ENCODE results near the gene USP17L18.
"Not testable (repeated sequence)": the region's sequence is repeated elsewhere in the genome, so short reads cannot be mapped to it uniquely, and the experiment has no call there.

USP17L18 gene, protein sequence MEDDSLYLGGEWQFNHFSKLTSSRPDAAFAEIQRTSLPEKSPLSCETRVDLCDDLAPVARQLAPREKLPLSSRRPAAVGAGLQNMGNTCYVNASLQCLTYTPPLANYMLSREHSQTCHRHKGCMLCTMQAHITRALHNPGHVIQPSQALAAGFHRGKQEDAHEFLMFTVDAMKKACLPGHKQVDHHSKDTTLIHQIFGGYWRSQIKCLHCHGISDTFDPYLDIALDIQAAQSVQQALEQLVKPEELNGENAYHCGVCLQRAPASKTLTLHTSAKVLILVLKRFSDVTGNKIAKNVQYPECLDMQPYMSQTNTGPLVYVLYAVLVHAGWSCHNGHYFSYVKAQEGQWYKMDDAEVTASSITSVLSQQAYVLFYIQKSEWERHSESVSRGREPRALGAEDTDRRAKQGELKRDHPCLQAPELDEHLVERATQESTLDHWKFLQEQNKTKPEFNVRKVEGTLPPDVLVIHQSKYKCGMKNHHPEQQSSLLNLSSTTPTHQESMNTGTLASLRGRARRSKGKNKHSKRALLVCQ

DNA sequence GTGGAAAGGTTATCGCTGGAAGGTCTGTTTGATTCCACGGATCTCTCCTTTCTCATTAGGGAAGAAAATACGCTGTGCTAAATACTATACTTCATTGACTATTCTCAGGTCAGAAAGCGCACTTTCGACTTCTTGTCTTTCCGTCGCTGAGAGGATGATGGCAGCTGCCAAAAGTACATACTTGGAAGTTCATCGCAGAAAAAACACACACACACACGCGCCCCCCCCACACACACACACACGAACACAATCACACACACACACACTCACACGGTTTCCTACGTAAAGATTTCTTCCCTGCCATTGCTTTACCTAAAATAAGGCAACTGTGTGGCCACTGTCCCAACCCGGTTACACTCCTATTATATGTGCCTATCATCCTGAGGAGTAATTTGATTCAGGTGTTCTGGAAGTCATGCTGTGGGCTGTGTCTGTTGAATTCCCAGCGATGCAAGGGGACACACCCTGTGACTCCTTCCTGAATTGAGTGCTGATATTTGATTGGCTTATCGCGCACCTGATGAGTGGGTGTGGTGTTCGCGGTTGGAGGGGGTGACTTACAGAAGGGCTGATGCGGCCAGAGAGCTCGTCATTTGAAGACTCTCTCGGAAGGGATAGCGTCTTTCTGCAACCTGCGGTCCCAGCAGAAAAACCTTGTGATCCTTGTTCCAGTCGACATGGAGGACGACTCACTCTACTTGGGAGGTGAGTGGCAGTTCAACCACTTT lies at the start of gene USP17L18:
Gene USP17L18 (plus strand): TSS at position 678 of the 728 bp plus-strand sequence. CDS start 0 bp downstream, at position 678.
- POLR2A ChIA-PET (ENCODE audit: low non-redundant PET); CTCF ChIA-PET; DNase-seq (ENCODE audit: low spot score): not testable (repeated sequence)

DNA sequence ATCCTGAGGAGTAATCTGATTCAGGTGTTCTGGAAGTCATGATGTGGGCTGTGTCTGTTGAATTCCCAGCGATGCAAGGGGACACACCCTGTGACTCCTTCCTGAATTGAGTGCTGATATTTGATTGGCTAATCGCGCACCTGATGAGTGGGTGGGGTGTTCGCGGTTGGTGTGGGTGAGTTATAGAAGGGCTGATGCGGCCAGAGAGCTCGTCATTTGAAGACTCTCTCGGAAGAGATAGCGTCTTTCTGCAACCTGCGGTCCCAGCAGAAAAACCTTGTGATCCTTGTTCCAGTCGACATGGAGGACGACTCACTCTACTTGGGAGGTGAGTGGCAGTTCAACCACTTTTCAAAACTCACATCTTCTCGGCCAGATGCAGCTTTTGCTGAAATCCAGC lies 38.1 kb upstream of the USP17L18 start, which contains the start of gene USP17L10:
Gene USP17L10 (plus strand): TSS at position 301 of the 400 bp plus-strand sequence. CDS start 0 bp downstream, at position 301.
- POLR2A ChIA-PET (ENCODE audit: low non-redundant PET); H3K27ac ChIP-seq; CTCF ChIA-PET; DNase-seq (ENCODE audit: low spot score): not testable (repeated sequence)

More for the DNA sequence above, at the start of gene USP17L18:
- not testable (repeated sequence) for H3K27ac ChIP-seq

DNA sequence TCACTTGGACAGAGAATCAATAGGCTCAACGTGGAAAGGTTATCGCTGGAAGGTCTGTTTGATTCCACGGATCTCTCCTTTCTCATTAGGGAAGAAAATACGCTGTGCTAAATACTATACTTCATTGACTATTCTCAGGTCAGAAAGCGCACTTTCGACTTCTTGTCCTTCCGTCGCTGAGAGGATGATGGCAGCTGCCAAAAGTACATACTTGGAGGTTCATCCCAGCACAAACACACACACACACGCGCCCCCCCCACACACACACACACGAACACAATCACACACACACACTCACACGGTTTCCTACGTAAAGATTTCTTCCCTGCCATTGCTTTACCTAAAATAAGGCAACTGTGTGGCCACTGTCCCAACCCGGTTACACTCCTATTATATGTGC lies 33.7 kb upstream of the USP17L18 start:
- POLR2A ChIA-PET (ENCODE audit: low non-redundant PET); H3K27ac ChIP-seq; CTCF ChIA-PET; DNase-seq (ENCODE audit: low spot score): not testable (repeated sequence)

DNA sequence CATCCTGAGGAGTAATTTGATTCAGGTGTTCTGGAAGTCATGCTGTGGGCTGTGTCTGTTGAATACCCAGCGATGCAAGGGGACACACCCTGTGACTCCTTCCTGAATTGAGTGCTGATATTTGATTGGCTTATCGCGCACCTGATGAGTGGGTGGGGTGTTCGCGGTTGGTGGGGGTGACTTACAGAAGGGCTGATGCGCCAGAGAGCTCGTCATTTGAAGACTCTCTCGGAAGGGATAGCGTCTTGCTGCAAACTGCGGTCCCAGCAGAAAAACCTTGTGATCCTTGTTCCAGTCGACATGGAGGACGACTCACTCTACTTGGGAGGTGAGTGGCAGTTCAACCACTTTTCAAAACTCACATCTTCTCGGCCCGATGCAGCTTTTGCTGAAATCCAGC lies 33.3 kb upstream of the USP17L18 start, which contains the start of gene USP17L11:
Gene USP17L11 (plus strand): TSS at position 301 of the 400 bp plus-strand sequence. CDS start 0 bp downstream, at position 301.
- DNase-seq (ENCODE audit: low spot score); H3K27ac ChIP-seq; CTCF ChIA-PET; POLR2A ChIA-PET (ENCODE audit: low non-redundant PET): not testable (repeated sequence)

DNA sequence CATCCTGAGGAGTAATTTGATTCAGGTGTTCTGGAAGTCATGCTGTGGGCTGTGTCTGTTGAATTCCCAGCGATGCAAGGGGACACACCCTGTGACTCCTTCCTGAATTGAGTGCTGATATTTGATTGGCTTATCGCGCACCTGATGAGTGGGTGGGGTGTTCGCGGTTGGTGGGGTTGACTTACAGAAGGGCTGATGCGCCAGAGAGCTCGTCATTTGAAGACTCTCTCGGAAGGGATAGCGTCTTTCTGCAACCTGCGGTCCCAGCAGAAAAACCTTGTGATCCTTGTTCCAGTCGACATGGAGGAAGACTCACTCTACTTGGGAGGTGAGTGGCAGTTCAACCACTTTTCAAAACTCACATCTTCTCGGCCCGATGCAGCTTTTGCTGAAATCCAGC lies 28.6 kb upstream of the USP17L18 start, which contains the start of gene USP17L12:
Gene USP17L12 (plus strand): TSS at position 301 of the 400 bp plus-strand sequence. CDS start 0 bp downstream, at position 301.
- POLR2A ChIA-PET (ENCODE audit: low non-redundant PET); DNase-seq (ENCODE audit: low spot score); CTCF ChIA-PET; H3K27ac ChIP-seq: not testable (repeated sequence)

DNA sequence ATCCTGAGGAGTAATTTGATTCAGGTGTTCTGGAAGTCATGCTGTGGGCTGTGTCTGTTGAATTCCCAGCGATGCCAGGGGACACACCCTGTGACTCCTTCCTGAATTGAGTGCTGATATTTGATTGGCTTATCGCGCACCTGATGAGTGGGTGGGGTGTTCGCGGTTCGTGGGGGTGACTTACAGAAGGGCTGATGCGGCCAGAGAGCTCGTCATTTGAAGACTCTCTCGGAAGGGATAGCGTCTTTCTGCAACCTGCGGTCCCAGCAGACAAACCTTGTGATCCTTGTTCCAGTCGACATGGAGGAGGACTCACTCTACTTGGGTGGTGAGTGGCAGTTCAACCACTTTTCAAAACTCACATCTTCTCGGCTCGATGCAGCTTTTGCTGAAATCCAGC lies 23.8 kb upstream of the USP17L18 start, which contains the start of gene USP17L13:
Gene USP17L13 (plus strand): TSS at position 301 of the 400 bp plus-strand sequence. CDS start 0 bp downstream, at position 301.
- DNase-seq (ENCODE audit: low spot score); H3K27ac ChIP-seq; CTCF ChIA-PET; POLR2A ChIA-PET (ENCODE audit: low non-redundant PET): not testable (repeated sequence)

DNA sequence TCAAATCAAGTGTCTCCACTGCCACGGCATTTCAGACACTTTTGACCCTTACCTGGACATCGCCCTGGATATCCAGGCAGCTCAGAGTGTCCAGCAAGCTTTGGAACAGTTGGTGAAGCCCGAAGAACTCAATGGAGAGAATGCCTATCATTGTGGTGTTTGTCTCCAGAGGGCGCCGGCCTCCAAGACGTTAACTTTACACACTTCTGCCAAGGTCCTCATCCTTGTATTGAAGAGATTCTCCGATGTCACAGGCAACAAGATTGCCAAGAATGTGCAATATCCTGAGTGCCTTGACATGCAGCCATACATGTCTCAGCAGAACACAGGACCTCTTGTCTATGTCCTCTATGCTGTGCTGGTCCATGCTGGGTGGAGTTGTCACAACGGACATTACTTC lies 18.2 kb upstream of the USP17L18 start:
- POLR2A ChIA-PET (ENCODE audit: low non-redundant PET); CTCF ChIA-PET; H3K27ac ChIP-seq; DNase-seq (ENCODE audit: low spot score): not testable (repeated sequence)

DNA sequence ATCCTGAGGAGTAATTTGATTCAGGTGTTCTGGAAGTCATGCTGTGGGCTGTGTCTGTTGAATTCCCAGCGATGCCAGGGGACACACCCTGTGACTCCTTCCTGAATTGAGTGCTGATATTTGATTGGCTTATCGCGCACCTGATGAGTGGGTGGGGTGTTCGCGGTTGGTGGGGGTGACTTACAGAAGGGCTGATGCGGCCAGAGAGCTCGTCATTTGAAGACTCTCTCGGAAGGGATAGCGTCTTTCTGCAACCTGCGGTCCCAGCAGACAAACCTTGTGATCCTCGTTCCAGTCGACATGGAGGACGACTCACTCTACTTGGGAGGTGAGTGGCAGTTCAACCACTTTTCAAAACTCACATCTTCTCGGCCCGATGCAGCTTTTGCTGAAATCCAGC lies 14.3 kb upstream of the USP17L18 start, which contains the start of gene USP17L15:
Gene USP17L15 (plus strand): TSS at position 301 of the 400 bp plus-strand sequence. CDS start 0 bp downstream, at position 301.
- CTCF ChIA-PET; DNase-seq (ENCODE audit: low spot score); POLR2A ChIA-PET (ENCODE audit: low non-redundant PET); H3K27ac ChIP-seq: not testable (repeated sequence)

DNA sequence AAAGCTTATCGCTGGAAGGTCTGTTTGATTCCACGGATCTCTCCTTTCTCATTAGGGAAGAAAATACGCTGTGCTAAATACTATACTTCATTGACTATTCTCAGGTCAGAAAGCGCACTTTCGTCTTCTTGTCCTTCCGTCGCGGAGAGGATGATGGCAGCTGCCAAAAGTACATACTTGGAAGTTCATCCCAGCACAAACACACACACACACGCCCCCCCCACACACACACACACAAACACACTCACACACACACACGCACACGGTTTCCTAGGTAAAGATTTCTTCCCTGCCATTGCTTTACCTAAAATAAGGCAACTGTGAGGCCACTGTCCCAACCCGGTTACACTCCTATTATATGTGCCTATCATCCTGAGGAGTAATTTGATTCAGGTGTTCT lies 10.0 kb upstream of the USP17L18 start:
- CTCF ChIA-PET; DNase-seq (ENCODE audit: low spot score); H3K27ac ChIP-seq; POLR2A ChIA-PET (ENCODE audit: low non-redundant PET): not testable (repeated sequence)

DNA sequence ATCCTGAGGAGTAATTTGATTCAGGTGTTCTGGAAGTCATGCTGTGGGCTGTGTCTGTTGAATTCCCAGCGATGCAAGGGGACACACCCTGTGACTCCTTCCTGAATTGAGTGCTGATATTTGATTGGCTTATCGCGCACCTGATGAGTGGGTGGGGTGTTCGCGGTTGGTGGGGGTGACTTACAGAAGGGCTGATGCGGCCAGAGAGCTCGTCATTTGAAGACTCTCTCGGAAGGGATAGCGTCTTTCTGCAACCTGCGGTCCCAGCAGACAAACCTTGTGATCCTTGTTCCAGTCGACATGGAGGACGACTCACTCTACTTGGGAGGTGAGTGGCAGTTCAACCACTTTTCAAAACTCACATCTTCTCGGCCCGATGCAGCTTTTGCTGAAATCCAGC lies 4.9 kb upstream of the USP17L18 start, which contains the start of gene USP17L17:
Gene USP17L17 (plus strand): TSS at position 301 of the 400 bp plus-strand sequence. CDS start 0 bp downstream, at position 301.
- POLR2A ChIA-PET (ENCODE audit: low non-redundant PET); H3K27ac ChIP-seq; CTCF ChIA-PET; DNase-seq (ENCODE audit: low spot score): not testable (repeated sequence)

DNA sequence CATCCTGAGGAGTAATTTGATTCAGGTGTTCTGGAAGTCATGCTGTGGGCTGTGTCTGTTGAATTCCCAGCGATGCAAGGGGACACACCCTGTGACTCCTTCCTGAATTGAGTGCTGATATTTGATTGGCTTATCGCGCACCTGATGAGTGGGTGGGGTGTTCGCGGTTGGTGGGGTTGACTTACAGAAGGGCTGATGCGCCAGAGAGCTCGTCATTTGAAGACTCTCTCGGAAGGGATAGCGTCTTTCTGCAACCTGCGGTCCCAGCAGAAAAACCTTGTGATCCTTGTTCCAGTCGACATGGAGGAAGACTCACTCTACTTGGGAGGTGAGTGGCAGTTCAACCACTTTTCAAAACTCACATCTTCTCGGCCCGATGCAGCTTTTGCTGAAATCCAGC lies 4.6 kb downstream of the USP17L18 start, which contains the start of gene USP17L19:
Gene USP17L19 (plus strand): TSS at position 301 of the 400 bp plus-strand sequence. CDS start 0 bp downstream, at position 301.
- CTCF ChIA-PET; H3K27ac ChIP-seq; DNase-seq (ENCODE audit: low spot score); POLR2A ChIA-PET (ENCODE audit: low non-redundant PET): not testable (repeated sequence)

DNA sequence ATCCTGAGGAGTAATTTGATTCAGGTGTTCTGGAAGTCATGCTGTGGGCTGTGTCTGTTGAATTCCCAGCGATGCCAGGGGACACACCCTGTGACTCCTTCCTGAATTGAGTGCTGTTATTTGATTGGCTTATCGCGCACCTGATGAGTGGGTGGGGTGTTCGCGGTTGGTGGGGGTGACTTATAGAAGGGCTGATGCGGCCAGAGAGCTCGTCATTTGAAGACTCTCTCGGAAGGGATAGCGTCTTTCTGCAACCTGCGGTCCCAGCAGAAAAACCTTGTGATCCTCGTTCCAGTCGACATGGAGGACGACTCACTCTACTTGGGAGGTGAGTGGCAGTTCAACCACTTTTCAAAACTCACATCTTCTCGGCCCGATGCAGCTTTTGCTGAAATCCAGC lies 9.4 kb downstream of the USP17L18 start, which contains the start of gene USP17L20:
Gene USP17L20 (plus strand): TSS at position 301 of the 400 bp plus-strand sequence. CDS start 0 bp downstream, at position 301.
- DNase-seq (ENCODE audit: low spot score); H3K27ac ChIP-seq; POLR2A ChIA-PET (ENCODE audit: low non-redundant PET); CTCF ChIA-PET: not testable (repeated sequence)

DNA sequence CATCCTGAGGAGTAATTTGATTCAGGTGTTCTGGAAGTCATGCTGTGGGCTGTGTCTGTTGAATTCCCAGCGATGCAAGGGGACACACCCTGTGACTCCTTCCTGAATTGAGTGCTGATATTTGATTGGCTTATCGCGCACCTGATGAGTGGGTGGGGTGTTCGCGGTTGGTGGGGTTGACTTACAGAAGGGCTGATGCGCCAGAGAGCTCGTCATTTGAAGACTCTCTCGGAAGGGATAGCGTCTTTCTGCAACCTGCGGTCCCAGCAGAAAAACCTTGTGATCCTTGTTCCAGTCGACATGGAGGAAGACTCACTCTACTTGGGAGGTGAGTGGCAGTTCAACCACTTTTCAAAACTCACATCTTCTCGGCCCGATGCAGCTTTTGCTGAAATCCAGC lies 14.1 kb downstream of the USP17L18 start, which contains the start of gene USP17L21:
Gene USP17L21 (plus strand): TSS at position 301 of the 400 bp plus-strand sequence. CDS start 0 bp downstream, at position 301.
- DNase-seq (ENCODE audit: low spot score); CTCF ChIA-PET; POLR2A ChIA-PET (ENCODE audit: low non-redundant PET); H3K27ac ChIP-seq: not testable (repeated sequence)

DNA sequence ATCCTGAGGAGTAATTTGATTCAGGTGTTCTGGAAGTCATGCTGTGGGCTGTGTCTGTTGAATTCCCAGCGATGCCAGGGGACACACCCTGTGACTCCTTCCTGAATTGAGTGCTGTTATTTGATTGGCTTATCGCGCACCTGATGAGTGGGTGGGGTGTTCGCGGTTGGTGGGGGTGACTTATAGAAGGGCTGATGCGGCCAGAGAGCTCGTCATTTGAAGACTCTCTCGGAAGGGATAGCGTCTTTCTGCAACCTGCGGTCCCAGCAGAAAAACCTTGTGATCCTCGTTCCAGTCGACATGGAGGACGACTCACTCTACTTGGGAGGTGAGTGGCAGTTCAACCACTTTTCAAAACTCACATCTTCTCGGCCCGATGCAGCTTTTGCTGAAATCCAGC lies 18.9 kb downstream of the USP17L18 start, which contains the start of gene USP17L22:
Gene USP17L22 (plus strand): TSS at position 301 of the 400 bp plus-strand sequence. CDS start 0 bp downstream, at position 301.
- H3K27ac ChIP-seq; DNase-seq (ENCODE audit: low spot score); POLR2A ChIA-PET (ENCODE audit: low non-redundant PET); CTCF ChIA-PET: not testable (repeated sequence)

DNA sequence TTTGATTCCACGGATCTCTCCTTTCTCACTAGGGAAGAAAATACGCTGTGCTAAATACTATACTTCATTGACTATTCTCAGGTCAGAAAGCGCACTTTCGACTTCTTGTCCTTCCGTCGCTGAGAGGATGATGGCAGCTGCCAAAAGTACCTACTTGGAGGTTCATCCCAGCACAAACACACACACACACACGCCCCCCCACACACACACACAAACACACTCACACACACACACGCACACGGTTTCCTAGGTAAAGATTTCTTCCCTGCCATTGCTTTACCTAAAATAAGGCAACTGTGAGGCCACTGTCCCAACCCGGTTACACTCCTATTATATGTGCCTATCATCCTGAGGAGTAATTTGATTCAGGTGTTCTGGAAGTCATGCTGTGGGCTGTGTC lies 23.3 kb downstream of the USP17L18 start:
- CTCF ChIA-PET; DNase-seq (ENCODE audit: low spot score); POLR2A ChIA-PET (ENCODE audit: low non-redundant PET); H3K27ac ChIP-seq: not testable (repeated sequence)
